HG03103 (cell line): Measurements from ENCODE around the gene CHTF18.

Experiments
- ATAC-seq: cut with Tn5 transposase; IDR thresholded peaks from one replicate; pipeline ENCODE4 v1.9.1; 2021; ENCODE audit warnings: low read depth; ENCODE audit not compliant: unreplicated experiment

Gene CHTF18

DNA sequence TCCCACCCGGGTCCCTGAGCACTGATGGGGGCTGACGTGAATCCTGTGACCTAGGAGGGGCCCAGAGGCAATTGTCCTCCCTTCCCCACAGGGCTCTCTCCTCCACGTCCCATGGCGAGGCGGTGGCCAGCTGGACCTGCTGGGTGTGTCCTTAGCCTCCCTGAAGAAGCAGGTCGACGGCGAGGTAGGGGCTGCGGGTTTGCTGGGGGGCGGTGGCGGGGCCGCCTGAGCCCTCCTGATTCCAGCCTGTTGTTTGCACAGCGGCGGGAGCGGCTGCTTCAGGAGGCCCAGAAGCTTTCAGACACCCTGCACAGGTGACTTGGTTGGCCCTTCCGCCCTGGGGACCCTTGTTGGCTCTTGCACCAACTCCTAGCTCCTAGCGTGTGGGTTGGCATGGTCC is 1.7 kb downstream of the CHTF18 start:
- ATAC-seq = no peak

- no peak for ATAC-seq
Measured at GRCh38 chr16:791131-791530, 2.7 kb downstream of the CHTF18 start.

DNA sequence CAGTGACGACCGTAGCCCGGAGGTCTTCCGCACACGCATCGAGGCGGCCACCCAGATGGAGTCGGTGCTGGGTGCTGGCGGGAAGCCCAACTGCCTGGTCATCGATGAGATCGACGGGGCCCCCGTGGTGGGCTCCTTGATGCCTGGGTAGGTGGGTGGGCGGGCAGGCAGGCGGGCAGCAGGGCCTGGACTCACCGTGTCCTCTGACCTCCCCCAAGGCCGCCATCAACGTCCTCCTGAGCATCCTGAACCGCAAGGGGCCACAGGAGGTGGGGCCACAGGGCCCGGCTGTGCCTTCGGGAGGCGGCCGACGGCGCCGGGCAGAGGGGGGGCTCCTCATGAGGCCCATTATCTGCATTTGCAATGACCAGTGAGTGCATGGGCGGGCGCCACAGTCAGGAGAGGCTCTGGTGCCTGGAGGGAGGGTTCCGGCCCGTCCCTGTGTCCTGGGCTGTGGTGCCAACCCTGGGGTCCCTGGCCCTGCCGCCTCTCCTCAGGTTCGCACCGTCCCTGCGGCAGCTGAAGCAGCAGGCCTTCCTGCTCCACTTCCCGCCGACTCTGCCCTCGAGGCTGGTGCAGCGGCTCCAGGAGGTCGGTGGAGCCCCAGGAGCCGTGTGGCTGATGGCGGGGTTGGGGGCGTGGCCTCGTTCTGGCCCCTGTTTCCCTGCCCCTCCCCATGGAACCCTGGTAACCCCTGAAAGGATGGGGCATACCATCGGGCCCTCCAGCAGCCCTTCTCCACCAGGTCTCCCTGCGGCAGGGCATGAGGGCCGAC is 4.0 kb downstream of the CHTF18 start:
- no peak for ATAC-seq

DNA sequence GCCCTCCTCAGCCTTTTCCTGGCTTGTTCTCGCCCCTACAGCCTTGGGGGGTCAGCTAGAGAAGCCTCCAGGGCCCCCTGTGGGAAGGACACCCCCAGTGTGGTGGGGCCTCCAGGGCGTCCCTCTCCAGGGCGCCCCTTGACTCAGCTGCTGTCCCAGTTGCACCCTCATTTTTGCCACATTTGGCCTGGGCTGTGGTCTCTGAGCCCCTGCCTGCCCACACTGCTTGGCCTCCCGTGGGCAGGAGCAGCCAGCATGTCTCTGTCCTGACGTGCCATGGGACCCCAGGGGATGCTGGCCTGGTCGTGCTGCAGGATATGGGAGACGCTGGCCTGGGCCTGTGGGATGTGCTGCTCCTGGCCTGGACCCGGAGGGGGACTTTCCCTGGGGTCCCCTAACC is 5.0 kb downstream of the CHTF18 start:
- no peak for ATAC-seq

DNA sequence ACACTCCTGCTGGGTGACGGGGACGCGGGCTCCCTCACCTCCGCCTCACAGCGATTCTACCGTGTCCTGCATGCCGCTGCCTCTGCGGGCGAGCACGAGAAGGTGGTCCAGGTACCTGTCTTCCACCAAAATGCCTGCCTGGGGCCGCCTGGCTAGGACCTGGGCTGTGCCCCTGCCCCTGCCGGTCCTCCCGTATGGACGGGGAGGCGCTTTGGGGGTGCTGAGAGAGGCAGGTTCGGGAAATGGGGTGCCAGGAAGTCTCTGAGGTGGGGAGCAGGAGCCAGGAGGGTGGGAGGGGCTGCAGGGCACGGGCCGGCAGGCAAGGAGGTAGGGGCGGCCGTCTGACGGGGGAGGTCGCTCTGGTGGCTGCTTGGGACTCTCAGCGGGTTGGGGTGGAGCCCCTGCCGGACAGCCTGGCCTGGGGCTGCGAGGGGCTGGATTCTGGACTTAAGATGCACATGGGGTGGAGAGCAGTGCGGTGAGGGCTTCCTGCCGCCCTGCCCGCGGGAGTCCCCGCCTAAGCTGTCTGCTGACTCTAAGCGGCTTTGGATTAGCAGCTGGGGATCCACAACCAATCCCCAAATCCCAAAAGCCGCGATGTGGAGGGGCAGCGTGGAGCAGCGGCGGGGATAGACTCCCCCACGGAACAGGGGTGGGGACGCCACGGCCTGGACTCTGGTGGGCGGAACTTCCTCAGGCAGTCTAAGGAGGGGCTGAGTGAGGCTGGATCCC is 5.8 kb downstream of the CHTF18 start:
- ATAC-seq = no peak

- no peak for ATAC-seq
Measured at GRCh38 chr16:794853-795466, 6.5 kb downstream of the CHTF18 start.

- ATAC-seq = no peak
Measured at GRCh38 chr16:795580-796229, 7.3 kb downstream of the CHTF18 start.

- no peak for ATAC-seq
Measured at GRCh38 chr16:796296-797119, 8.1 kb downstream of the CHTF18 start.

DNA sequence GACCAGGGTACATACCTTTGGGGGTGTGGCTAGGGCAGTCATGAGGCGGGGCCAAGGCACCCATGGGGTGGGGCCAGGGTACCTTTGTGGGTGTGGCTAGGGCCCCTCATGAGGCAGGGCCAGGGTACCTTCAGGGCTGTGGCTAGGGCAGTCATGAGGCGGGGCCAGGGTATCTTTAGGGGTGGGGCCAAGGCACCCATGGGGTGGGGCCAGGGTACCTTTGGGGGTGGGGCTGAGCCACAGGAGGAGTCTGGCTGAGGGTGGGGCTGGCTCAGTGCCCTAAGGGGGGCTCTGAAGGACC is 8.7 kb downstream of the CHTF18 start:
- no peak for ATAC-seq

- ATAC-seq = no peak
Measured at GRCh38 chr16:797686-798085, 9.3 kb downstream of the CHTF18 start.

- ATAC-seq = no peak
Measured at GRCh38 chr16:798666-799065, 10.2 kb downstream of the CHTF18 start.

DNA sequence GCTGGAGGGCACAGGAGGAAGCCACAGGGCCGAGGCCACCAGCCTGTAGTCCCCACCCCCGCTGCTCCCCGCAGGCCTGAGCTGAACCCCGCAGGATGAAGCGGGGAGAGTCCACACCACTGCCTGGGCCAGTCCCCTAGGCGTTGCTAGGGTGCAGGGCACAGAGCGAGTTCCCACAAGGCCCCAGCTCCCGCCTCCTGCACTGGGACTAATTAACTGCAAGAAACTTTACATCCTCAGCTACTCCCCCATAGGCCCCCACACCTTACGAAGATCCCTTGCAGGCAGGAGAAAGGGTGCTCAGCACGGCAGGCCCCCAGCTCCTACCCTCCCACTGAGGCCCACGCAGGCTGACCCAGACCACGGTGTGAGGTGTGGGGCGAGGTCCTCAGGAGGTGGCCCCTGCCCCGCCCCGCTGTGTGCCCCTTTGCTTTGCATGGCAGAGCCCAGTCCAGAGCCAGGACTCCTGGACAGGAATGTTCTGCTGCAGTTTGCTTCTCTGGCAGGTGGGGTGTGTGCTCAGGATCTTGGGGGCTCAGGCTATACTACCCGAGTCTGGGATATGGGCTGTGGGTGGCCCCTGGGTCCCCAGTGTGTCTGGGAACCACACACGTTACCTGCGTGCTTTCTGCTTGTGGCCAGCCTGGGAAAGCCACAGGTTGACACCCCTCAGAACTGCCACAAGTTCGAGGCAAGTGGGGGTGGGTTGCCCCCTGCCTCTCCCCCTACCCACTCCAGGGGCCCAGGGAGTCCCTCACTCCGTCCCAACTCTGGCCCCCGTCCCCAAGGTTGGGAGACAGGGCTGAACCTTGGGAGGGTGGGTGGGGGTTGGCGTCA is 10.9 kb downstream of the CHTF18 start:
- no peak for ATAC-seq

GRCh38 chr16:799948-800833 is 11.8 kb downstream of the CHTF18 start, which contains the start of gene GNG13:
Gene GNG13 (minus strand): TSS chr16:800734. CDS start chr16:799077, 1,657 bp downstream.
- no peak for ATAC-seq

DNA sequence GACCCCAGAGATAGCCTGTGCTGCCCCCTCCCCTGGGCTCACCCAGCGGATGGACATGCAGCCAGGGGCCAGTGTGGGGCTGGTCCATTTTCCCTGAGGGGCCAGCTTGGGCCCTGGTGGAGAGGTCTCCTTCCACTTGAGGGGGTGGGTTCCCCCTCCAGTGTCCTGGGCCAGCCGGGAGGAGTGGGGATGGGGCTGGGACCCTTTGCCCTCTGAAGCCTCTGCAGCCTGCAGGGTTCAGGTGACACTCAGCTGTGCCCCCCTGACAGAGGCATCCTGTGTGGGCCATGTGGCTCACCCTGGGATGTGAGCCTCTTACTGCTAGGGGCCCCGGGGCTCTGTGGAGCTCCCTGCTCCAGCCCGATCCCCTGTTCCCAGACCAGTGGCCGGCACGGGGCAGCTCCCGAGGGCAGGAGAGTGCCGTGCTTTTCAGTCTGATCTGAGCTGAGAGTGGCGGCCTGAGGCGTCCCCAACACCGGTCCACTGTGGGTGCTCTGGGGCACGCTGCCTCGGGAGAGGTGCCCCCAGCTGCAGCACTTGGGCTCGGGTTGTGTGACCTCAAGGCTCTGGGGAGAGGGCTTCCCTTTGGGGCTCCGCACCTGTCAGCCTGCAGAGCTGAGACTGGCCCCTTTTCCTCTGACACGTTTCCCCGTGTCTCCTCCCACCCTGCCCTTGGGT is 12.6 kb downstream of the CHTF18 start:
- no peak for ATAC-seq

DNA sequence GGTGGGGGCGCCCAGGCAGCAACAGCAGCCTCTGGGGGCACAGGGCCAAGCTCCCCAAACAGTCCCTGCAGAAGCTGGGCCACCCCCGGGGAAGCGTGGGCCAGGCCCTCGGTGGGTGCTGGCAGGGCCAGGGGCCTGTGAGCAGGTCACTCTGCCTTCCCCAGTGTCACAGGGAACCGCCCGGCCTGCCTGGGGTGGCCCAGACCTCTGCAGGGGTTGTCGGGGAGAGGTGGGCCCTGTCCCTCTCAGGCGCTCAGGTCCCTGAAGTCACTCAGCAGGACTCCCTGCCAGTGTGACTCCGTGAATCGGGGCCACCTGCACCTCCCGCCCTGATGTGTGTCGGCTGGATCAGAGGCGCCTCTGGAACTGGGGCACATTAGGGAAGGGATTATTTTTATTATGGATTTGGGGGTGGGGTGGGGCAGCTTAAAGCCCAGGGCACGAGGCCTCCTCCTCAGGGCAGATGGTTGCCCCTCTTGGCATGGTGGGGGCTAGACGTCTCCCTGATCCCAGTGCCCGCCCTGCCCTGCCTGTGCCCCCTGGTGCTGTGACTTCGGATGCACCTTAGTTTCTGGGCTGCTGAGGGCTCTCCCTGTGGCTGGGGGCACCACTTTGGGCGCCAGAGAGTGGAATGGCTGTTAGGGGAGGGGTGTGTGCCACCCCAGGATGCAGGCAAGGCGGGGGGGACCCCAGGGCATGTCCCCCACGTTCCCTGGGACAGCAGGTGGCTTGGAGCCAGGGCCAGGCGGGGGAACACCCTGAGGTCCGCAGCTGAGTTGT is 13.4 kb downstream of the CHTF18 start:
- no peak for ATAC-seq

- ATAC-seq = no peak
Measured at GRCh38 chr16:802461-802860, 14.0 kb downstream of the CHTF18 start.
